Activated T-helper 1 cell treated with anti-CD3 and anti-CD28 coated beads, Interleukin-2, amount 50 U/mL, for 16 hours (primary cell): ENCODE data around the gene UNC45A.

ENCODE experiments used
- DNase-seq, 2 donors: peaks; one replicate each; pipeline ENCODE4 v3.0.0-alpha.2; 2020; ENCODE audit warnings: low read depth in 1 of 2, low spot score in 1 of 2

The UNC45A gene

DNA sequence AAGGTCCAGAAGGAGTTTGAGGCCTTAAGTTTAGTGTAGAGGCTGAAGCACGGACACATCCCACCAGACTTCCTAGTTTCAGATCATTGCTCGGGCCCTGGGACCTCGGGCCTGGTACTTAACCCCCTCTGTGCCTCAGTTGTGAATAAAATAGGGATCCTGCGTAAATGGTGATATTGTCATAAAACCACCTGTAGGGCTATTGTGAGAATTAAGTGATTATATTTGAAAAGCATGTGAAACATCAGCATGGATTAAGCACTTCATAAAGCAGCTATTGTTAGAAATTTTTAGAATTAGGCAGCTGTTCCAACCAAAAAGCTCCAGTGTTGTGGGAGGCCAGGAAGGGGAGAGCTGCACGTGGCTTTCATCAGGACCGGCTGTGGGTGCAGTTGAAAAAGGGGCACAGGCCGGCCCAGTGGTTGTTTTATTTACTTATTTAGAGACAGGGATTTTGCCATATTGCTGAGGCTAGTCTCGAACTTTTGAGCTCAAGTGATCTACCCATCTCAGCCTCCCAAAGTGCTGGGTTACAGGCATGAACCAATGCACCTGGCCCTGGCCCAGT is 24.0 kb downstream of the UNC45A start:
- no peak for DNase-seq

- DNase-seq: no peak
Measured at GRCh38 chr15:90959894-90960293, 24.8 kb downstream of the UNC45A start.

DNA sequence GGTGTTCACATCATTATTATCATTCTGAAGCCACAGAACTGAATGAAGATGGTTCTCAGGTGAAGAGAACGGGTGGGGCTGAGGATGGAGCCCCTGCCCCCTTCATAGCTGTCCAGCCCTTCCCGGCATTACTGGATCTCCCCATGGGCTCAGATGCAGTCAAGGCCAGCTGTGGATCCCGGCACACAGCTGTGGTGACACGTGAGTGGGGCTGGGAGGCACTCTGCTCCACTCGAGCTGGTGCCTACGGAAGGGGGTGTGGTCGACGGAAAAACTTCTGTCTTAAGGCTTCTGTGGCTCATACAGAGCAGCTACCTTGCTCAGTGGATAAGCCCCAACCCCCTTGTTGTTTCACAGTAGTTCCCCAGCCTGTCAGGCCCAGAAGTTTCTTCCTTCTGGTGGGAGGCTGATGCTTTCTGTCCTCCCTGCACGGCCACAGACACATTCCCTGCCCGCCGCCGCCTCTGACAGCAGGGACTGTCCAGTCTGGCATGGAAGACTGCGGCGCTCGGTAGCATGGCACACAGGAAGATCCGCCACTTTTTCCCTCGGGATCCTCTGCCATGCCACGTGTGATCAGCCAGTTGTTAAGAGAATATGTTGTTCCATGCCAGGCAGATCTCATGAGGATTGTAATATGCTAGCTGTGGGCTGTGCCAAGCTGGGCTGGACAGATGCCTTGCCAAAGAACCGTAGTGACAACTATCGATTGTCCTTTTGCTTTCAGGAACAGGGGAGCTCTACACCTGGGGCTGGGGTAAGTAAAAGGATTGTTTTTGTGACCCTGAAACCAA is 25.4 kb downstream of the UNC45A start:
- no peak for DNase-seq

- DNase-seq: no peak
Measured at GRCh38 chr15:90962021-90962420, 26.9 kb downstream of the UNC45A start.

GRCh38 chr15:90966262-90966661 is 31.2 kb downstream of the UNC45A start:
- no peak for DNase-seq

GRCh38 chr15:90967206-90967605 is 32.1 kb downstream of the UNC45A start:
- DNase-seq: no peak

- no peak for DNase-seq
Measured at GRCh38 chr15:90968434-90968833, 33.3 kb downstream of the UNC45A start.

DNA sequence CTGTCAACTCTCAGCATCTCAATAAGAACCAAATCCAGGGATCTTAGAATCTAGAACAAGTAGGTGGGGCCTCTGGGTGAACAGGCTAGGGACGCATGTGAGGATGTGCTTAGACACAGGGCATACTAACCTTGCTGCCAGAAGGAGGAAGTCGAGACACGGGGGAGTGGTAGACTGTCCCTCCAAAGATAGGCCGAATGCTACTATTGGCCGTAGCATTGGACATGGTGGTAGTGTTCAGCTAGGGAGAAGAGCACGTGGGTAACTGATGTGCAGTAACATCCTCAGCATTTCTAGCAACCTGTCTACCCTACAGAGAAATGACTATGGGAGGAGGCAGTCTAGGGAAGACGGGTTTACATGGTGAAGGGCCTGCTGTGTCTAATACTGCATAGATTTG is 35.2 kb downstream of the UNC45A start:
- DNase-seq: no peak

- DNase-seq: no peak
Measured at GRCh38 chr15:90972133-90972532, 37.0 kb downstream of the UNC45A start.

- no peak for DNase-seq
Measured at GRCh38 chr15:90974216-90974615, 39.1 kb downstream of the UNC45A start.

- no peak for DNase-seq
Measured at GRCh38 chr15:90979582-90979981, 44.5 kb downstream of the UNC45A start.

- no peak for DNase-seq
Measured at GRCh38 chr15:90981681-90982080, 46.6 kb downstream of the UNC45A start.

- no peak for DNase-seq
Measured at GRCh38 chr15:90982135-90982534, 47.0 kb downstream of the UNC45A start.

DNA sequence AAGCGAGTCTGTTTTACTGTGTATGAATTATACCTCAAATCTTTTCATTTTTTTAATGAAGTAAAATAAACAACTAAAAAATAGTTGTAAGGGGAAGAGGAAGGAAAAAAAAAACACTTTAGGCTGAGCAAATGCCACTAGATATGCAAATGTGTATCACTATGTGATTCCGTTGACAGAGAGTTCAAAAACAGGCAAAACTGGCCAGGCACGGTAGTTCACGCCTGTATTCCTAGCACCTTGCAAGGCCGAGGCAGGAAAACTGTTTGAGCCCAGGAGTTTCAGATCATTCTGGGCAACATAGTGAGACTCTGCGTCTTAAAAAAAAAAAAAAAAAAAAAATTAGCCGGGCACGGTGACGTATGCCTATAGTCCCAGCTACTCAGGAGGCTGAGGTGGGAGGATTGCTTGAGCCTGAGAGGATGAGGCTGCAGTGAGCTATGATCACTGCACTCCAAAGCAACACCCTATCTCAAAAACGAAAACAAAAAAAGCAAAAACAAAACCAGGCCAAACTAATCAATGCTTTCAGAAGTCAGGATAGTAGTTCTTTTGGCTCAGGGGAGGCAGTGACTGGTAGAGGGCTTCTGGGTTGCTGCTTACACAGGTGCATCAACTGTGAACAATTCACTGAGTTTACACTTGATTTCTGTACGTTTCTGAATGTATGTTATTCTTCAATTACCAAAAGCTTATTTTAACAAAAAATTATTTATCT is 51.9 kb downstream of the UNC45A start:
- DNase-seq: no peak

- DNase-seq: no peak
Measured at GRCh38 chr15:90987561-90988141, 52.6 kb downstream of the UNC45A start.

DNA sequence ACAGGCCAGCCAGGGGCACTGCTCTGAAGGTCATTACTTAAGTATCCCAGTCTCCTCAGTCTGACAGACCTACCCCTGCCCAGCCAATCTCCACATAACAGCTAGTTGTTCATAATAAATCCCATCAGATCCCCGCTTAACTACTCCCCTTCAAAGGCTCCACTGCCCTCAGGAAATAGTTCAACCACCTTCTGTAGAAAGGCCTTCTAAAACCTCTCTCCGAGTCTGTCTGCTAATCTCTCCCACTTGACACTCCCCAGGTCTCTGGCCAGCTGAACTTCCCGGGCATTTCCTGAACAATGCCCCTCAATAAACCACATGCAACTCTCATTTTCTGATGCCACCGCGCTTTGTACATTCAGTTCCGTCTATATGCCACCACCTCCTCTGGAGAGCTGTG is 53.2 kb downstream of the UNC45A start:
- DNase-seq: no peak

GRCh38 chr15:90989040-90989768 is 54.1 kb downstream of the UNC45A start:
- no peak for DNase-seq

DNA sequence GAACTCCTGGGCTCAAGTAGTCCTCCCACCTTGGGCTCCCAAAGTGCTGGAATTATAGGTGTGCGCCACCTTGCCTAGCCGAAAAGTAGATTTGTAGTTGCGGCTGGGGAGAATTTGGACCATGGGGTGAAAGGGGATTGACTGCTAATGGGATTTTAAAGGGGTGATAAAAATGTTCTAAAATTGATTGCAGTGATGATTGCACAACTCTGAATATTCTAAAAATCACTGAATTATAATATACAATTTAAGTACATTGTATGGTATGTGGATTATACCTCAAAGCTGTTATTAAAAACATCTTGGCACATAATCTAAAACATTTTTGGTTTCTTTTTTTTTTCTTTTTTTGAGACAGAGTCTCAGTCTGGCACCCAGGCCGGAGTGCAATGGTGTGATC is 55.4 kb downstream of the UNC45A start:
- DNase-seq: no peak

DNA sequence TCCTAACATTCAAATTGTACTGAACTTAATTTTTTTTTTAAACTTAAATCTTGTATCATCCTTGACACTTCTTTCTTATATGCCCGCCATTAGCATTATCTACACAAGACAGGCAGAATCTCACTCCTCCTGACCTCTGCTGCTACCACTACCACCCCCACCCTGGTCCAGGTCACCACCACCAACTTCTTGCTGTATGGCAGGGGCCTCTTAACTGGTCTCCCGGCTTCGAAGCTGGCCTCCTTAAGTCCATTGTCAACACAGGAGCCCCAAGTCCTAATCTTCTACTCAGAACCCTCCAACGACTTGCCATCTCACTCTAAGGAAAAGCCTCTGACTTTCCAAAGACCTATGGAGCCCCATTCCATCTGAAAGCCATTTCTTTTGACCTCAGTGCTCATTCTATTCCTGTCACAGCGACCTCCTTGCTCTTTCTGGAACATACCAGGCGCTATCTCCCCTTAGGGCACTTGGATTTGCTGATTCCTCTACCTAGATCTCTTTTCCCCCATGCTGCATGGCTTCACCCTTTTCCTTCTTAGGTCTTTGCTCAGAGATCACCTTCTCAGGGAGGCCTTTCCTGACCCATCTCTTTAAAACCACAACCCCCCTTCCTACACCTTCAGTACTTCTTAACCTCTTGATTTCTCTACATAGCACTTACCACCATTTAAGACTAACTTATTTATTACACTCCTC is 56.7 kb downstream of the UNC45A start:
- no peak for DNase-seq

- no peak for DNase-seq
Measured at GRCh38 chr15:90994059-90994416, 59.0 kb downstream of the UNC45A start.
